WI38 (cell line): ENCODE results near the gene ZNF778.

Source experiments
- H3K4me3 ChIP-seq: 2 replicates; pipeline ENCODE4 v1.5.1; 2011; ENCODE audit warnings: low read depth, mild to moderate bottlenecking, control low read depth, low read length
- CTCF ChIP-seq: IDR thresholded peaks from 2 replicates; pipeline ENCODE4 v1.5.1; 2012; ENCODE audit warnings: low read depth, mild to moderate bottlenecking, control low read depth, low read length

The ZNF778 gene

GRCh38 chr16:89281829-89282228 lies 64.3 kb downstream of the ZNF778 start:
- H3K4me3 ChIP-seq, result no peak overlapping the region

GRCh38 chr16:89282523-89282922 lies 65.0 kb downstream of the ZNF778 start:
- no peak overlapping the region for H3K4me3 ChIP-seq
- no peak for TF ChIP-seq CTCF

More at GRCh38 chr16:89281829-89282228, 64.3 kb downstream of the ZNF778 start:
- no peak for TF ChIP-seq CTCF

GRCh38 chr16:89283449-89283848 lies 65.9 kb downstream of the ZNF778 start:
- TF ChIP-seq CTCF, result no peak

GRCh38 chr16:89285381-89285780 lies 67.9 kb downstream of the ZNF778 start:
- no peak overlapping the region for H3K4me3 ChIP-seq
- TF ChIP-seq CTCF, result no peak

More at GRCh38 chr16:89283449-89283848, 65.9 kb downstream of the ZNF778 start:
- no peak overlapping the region for H3K4me3 ChIP-seq

GRCh38 chr16:89286096-89286495 lies 68.6 kb downstream of the ZNF778 start:
- no peak for TF ChIP-seq CTCF
- no peak overlapping the region for H3K4me3 ChIP-seq
